Activated effector memory CD4-positive, alpha-beta T cell treated with anti-CD3 and anti-CD28 coated beads, Interleukin-2, amount 50 U/mL, for 16 hours (primary cell): ENCODE results near the gene HNRNPUL1.
"Not testable (repeated sequence)": the region's sequence is repeated elsewhere in the genome, so short reads cannot be mapped to it uniquely, and the experiment has no call there.

ENCODE experiments used
- DNase-seq: peaks from one replicate; pipeline ENCODE4 v3.0.0-alpha.2; 2020

Gene HNRNPUL1

DNA sequence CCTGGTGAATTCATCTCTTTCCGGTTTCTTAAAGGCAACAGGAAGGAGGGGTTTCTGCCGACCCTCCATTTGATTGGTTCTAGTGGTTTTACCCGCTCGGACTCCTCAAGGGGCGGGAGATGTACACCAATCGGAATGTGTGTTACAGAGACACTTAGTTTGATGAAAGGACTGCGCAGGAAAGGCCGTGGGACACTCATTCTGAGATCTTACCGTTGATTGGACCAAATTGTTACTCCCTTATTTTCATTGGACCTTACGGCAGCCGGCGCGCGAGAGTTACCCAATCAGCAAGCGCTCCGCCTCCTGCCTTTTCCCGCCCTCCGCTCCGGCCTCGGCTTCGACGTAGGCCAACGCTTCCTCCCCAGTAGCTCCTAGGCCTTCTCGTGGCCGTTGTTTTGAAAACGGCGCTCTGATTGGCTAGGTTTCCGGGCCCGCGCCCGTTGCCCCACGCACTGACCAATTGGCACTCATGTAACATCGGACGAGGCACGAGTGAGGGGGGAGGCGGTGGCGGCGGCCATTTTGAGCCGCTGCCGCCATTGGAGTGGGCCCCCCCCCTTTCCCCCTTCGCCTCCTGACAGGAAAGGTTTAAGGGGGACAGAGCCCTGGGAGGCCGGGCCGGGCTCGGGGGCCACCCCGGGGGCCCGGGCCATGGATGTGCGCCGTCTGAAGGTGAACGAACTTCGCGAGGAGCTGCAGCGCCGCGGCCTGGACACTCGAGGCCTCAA is at the start of gene HNRNPUL1:
TSS of gene HNRNPUL1 (plus strand) at position 523 of the 731 bp plus-strand sequence. CDS start at position 655, 132 bp downstream.
- DNase-seq: peak; percentile 99

DNA sequence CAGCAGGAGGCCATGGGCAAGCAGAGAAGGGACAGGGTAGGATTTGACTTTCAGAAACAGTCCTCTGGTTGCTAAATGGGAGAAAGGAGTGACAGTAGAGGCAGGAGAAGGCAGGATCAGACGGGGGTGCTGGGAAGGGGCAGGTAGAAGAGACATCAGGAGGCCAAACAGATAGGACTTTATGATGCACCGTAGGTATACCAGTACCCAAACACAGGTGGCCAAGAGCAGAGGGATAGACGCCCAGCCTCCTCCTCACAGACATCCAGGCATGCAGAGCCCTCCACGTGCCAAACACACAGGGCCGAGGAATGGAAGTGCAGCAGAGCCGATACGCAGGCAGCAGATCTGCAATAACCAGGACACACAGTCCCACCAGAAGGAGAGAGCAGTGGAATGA is 46.4 kb upstream of the HNRNPUL1 start:
- DNase-seq: no peak

DNA sequence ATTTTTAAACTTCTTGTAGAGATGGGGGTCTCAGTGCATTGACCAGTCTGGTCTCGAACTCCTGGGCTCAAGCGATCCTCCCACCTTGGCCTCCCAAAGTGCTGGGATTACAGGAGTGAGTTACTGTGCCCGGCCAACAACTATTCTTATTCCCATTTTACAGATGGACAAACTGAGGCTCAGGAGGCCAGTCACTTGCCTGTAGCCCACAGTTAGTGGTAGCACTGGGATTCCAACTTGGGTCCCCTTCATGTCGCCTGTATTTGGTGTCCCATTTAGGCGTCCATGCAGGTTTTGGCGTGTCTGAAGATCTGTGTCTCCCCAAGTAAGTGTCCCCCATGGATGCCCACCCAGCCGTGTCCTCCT is 45.9 kb upstream of the HNRNPUL1 start:
- no peak for DNase-seq

- no peak for DNase-seq
Observed at GRCh38 chr19:41218615-41219507, 45.3 kb upstream of the HNRNPUL1 start, which contains the start of gene AXL. Gene AXL, plus strand, starts transcription at chr19:41219223. Its CDS starts 170 bp downstream, at chr19:41219393.

DNA sequence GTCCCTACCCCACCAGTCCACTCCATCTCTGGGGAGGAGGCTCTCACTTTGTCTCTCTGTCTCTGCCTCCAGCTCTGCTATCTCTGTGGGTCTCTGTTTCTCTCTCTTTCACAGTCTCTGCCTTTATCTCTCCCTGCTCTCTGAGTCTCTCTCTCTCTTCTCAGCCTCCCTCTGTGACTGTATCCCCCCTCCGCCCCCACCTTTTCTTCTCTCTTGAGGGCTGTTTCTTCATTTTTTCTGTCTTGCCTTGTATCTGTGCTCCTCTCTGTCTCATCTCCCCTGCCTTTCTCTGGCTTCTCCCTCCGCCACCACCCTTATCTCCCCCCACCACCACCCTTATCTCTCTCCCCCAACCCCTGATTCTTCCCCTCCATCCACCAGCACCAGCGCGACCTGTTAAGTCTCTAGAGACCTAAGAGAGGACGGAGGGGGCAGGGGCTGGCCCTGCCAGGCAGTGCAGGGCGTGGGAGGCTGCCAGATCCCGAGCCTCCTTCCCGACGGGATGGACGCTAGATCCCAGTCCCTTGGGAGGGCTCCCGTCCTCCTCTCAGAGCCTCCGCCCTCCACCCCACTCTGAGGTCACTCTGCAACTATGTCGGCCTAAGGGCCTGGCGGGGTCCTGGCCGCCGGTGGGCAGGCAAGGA is 44.1 kb upstream of the HNRNPUL1 start:
- no peak for DNase-seq

GRCh38 chr19:41220811-41221210 is 43.4 kb upstream of the HNRNPUL1 start:
- DNase-seq: no peak

- DNase-seq: no peak
Observed at GRCh38 chr19:41221514-41222205, 42.5 kb upstream of the HNRNPUL1 start.

- DNase-seq: no peak
Observed at GRCh38 chr19:41222240-41222639, 41.9 kb upstream of the HNRNPUL1 start.

- no peak for DNase-seq
Observed at GRCh38 chr19:41223431-41224234, 40.5 kb upstream of the HNRNPUL1 start.

GRCh38 chr19:41224632-41225031 is 39.5 kb upstream of the HNRNPUL1 start:
- DNase-seq: no peak

- peak; percentile 78 for DNase-seq
Observed at GRCh38 chr19:41225238-41226052, 38.7 kb upstream of the HNRNPUL1 start.

DNA sequence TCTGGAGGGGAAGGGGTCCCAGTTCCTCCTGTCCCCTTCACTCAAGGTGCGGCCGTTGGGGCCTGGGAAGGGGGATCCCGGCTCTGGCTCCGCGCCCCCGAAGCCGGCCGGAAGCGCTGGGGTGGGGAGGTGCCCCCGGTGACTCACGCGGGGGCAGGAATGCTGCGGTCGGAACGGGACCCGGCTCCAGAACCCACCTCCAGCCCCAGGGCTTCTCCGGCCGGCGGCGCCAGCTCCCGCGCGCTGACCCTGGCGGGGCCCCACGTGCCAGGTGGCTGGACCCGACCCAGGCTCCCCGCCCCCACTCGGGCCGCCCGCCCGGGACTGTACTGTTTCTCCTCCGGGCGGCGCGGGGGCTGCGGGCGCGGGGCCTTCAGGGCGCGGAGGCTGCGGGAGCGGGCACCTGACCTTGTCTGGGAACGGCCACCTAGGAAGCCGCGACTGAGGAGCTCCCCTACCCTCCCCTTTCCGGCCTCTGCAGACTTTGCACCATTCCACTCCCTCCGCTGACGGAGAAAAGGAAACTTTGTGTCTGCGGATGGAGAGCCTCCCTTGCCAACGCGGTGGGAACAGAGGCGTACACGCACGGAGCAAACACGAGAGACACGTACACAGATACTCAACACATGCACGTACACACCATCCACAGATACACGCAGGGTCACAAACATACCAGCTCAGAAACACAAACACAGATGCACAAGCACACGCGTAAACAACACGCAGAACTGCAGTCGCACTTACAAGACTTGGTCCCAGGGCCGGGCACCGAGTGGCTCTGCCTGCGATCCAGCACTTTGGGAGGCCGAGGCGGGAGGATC is 37.9 kb upstream of the HNRNPUL1 start:
- DNase-seq: peak; percentile 77

DNA sequence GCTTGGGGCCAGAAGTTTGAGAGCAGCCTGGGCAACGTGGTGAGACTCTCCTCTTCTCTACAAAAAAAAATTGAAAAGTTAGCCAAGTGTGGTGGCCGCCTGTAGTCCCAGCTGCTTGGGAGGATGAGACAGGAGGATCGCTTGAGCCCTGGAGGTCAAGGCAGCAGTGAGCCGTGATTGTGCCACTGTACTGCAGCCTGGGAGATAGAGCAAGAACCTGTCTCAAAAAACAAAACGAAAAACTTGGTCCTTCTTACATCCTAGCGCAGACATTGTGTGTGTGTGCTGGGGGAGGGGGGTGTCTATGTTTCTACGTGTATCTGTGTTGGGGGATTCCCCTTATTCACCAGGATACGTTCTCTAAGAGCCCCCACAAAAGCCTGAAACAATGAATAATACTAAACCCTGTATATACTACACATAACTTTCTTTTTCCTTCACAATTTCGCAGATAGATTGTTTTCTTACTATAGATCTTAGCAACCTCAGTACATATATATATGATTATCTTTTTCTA is 37.2 kb upstream of the HNRNPUL1 start:
- no peak for DNase-seq

GRCh38 chr19:41228486-41228885 is 35.7 kb upstream of the HNRNPUL1 start:
- no peak for DNase-seq

- not testable (repeated sequence) for DNase-seq
Observed at GRCh38 chr19:41229338-41229737, 34.8 kb upstream of the HNRNPUL1 start.

- DNase-seq: no peak
Observed at GRCh38 chr19:41230067-41230857, 33.9 kb upstream of the HNRNPUL1 start.

DNA sequence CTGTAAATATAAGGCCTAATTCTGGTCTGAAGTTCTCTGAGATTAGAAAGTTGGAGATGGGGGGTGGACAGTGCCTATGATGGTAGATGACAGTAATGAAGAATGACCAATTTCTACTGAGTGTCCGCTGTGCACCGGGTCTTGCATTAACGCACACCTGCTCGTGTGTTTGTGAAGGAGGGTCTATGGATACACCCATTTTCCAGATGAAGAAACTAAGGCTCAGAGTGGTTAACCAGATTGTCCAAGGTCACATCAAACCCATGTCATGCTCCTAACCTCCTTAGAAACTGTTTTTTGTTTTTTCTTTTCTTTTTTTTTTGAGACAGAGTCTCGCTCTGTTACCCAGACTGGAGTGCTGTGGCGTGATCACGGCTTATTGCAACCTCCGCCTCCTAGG is 31.5 kb upstream of the HNRNPUL1 start:
- no peak for DNase-seq

- no peak for DNase-seq
Observed at GRCh38 chr19:41233748-41234240, 30.4 kb upstream of the HNRNPUL1 start.
